Sigmoid colon (tissue), 3 donors: ENCODE measurements around the gene UMPS.

Source experiments
- POLR2A ChIP-seq, 2 donors: fragments of 450-650 bp; IDR thresholded peaks; one replicate each; pipeline ENCODE4 v1.6.1; 2016; ENCODE audit warnings: antibody characterized with exemption in 2 of 2, mild to moderate bottlenecking in 2 of 2, moderate library complexity in 2 of 2
- TF ChIP-seq, protein P1 (sequence below), 4 experiments: fragments of 450-650 bp in 3 of 4; fragments of 200-600 bp in 1 of 4; IDR thresholded peaks; one replicate each; pipeline ENCODE4 v1.5.1; 2016 to 2019; ENCODE audit warnings: antibody characterized with exemption in 4 of 4, mild to moderate bottlenecking in 3 of 4, moderate library complexity in 2 of 4

DNA sequence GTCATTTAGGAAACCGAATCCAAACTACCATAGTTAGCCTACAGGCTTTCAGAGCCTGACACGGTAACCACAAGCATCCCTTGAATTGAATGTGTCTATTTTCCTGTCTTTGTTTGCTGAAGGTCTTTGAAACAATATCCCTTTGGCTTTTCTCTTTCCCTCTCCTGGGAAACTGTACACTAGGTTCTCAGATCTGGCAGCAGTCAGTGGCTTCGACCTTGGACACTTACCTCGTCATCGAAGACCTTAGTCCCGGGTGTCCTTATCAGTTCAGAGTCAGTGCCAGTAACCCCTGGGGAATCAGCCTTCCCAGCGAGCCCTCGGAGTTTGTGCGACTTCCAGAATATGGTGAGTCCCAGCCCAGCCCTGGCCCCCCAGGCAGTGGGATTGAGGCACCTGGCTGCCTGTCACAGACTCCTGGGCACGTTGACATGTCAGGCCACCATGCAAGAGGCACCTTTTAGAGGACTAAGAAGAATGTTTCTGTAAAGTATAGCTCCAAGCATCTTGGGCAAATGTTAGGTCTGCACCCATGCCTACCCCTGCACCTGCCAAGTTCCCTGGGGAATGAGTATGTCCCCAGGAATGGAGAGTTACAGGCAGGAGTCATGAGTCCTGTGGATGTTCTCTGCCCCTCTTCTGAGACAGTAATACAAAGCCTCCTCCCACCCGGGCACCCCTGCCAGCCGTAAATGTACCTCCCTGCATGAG is 30.4 kb upstream of the UMPS start:
- TF ChIP-seq, protein P1, sequence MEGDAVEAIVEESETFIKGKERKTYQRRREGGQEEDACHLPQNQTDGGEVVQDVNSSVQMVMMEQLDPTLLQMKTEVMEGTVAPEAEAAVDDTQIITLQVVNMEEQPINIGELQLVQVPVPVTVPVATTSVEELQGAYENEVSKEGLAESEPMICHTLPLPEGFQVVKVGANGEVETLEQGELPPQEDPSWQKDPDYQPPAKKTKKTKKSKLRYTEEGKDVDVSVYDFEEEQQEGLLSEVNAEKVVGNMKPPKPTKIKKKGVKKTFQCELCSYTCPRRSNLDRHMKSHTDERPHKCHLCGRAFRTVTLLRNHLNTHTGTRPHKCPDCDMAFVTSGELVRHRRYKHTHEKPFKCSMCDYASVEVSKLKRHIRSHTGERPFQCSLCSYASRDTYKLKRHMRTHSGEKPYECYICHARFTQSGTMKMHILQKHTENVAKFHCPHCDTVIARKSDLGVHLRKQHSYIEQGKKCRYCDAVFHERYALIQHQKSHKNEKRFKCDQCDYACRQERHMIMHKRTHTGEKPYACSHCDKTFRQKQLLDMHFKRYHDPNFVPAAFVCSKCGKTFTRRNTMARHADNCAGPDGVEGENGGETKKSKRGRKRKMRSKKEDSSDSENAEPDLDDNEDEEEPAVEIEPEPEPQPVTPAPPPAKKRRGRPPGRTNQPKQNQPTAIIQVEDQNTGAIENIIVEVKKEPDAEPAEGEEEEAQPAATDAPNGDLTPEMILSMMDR (IDR thresholded peaks at IDR 0.05): no peak
- TF ChIP-seq POLR2A (IDR thresholded peaks at IDR 0.05): no peak
